HepG2 (cell line): ENCODE measurements around the gene FNDC8. TPM values are rescaled to one million over a fixed set of nuclear protein-coding genes. Genes with fewer than 3 reads are reported as not detected.
A peak's percentile ranks its signal among the peaks of the same experiment; 100 is the strongest.

ENCODE experiments used
- FOXA1 ChIP-seq, 2 experiments: fragments of 450-650 bp in 1 of 2; sonication (generic) in 1 of 2; formaldehyde crosslinking in 1 of 2; IDR thresholded peaks; 2 replicates each; pipeline versions ENCODE4 v1.4.0 to v1.6.1; 2016 to 2020; ENCODE audit warnings: missing genetic modification reagents in 1 of 2
- HNF4A ChIP-seq: sonication (generic); formaldehyde crosslinking; IDR thresholded peaks from 2 replicates; pipeline ENCODE4 v1.4.0; 2020; ENCODE audit warnings: missing genetic modification reagents
- HNRNPK ChIP-seq: fragments of 200-400 bp; formaldehyde crosslinking; IDR thresholded peaks from 2 replicates; pipeline ENCODE4 v1.6.1; 2018; ENCODE audit warnings: low read length, low read depth, moderate library complexity, mild to moderate bottlenecking; ENCODE audit not compliant: poor library complexity, severe bottlenecking
- HOXA7 ChIP-seq: sonication (generic); formaldehyde crosslinking; IDR thresholded peaks from 2 replicates; pipeline ENCODE4 v1.8.1; 2022; ENCODE audit warnings: mild to moderate bottlenecking, missing genetic modification reagents, moderate library complexity
- IKZF4 ChIP-seq: sonication (generic); formaldehyde crosslinking; IDR thresholded peaks from 2 replicates; pipeline ENCODE4 v1.5.1; 2020; ENCODE audit warnings: borderline replicate concordance, mild to moderate bottlenecking, low read depth, missing genetic modification reagents; ENCODE audit errors: not compliant biosample characterization
- MEF2D ChIP-seq: sonication (generic); formaldehyde crosslinking; IDR thresholded peaks from 2 replicates; pipeline ENCODE4 v1.5.1; 2020; ENCODE audit warnings: mild to moderate bottlenecking, missing genetic modification reagents
- NAIF1 ChIP-seq: sonication (generic); formaldehyde crosslinking; IDR thresholded peaks from 2 replicates; pipeline ENCODE4 v1.5.0; 2020; ENCODE audit warnings: mild to moderate bottlenecking, missing genetic modification reagents, borderline replicate concordance
- SIX1 ChIP-seq: sonication (generic); formaldehyde crosslinking; IDR thresholded peaks from 2 replicates; pipeline ENCODE4 v1.4.0; 2020; ENCODE audit warnings: missing genetic modification reagents, borderline replicate concordance
- ZNF20 ChIP-seq: sonication (generic); formaldehyde crosslinking; IDR thresholded peaks from 2 replicates; pipeline ENCODE4 v1.4.0; 2020; ENCODE audit warnings: mild to moderate bottlenecking, moderate library complexity, missing genetic modification reagents
- ZNF234 ChIP-seq: sonication (generic); formaldehyde crosslinking; conservative IDR thresholded peaks from 2 replicates; pipeline ENCODE4 v1.5.1; 2020; ENCODE audit warnings: mild to moderate bottlenecking, missing genetic modification reagents
- ZNF430 ChIP-seq: sonication (generic); formaldehyde crosslinking; IDR thresholded peaks from 2 replicates; pipeline ENCODE4 v1.9.0; 2021; ENCODE audit warnings: mild to moderate bottlenecking, missing genetic modification reagents
- ZNF431 ChIP-seq: sonication (generic); formaldehyde crosslinking; IDR thresholded peaks from 2 replicates; pipeline ENCODE4 v1.9.0; 2022; ENCODE audit warnings: missing genetic modification reagents, low read depth, mild to moderate bottlenecking, borderline replicate concordance
- polyA plus RNA-seq, 8 experiments: library from polyadenylated mRNA; depleted of rRNA in 3 of 8; stranded (reverse) in 7 of 8; unstranded in 1 of 8; fragments of >200 nt; fragmentation: Illumina TruSeq in 4 of 8; extraction: Trizol in 4 of 8; gene quantifications; 2 replicates each; pipeline versions ENCODE4 v1.2.1 to v1.2.3, GENCODE V29; 2011 to 2016; ENCODE audit warnings: low read depth in 4 of 8, missing spikeins in 1 of 8, mixed read lengths in 1 of 8; ENCODE audit not compliant: insufficient read depth in 1 of 8
- total RNA-seq, 5 experiments: library from RNA; depleted of rRNA; stranded (reverse); fragments of >200 nt; fragmentation: Illumina TruSeq; extraction: Trizol; gene quantifications; 2 replicates each; pipeline ENCODE4 v1.2.3, GENCODE V29; 2016; ENCODE audit warnings: low read depth in 1 of 5
- TF ChIP-seq, protein P1 (sequence below): sonication (generic); formaldehyde crosslinking; IDR thresholded peaks from 2 replicates; pipeline ENCODE4 v1.4.0; 2020; ENCODE audit warnings: missing genetic modification reagents
- TF ChIP-seq, protein P2 (sequence below): sonication (generic); formaldehyde crosslinking; IDR thresholded peaks from 2 replicates; pipeline ENCODE4 v1.4.0; 2020; ENCODE audit warnings: missing genetic modification reagents, borderline replicate concordance
- TF ChIP-seq, protein P3 (sequence below): sonication (generic); formaldehyde crosslinking; IDR thresholded peaks from 2 replicates; pipeline ENCODE4 v1.4.0; 2020; ENCODE audit warnings: missing genetic modification reagents
- TF ChIP-seq, protein P4 (sequence below): sonication (generic); IDR thresholded peaks from 2 replicates; pipeline ENCODE4 v1.6.1; 2016; ENCODE audit warnings: low read depth, borderline replicate concordance

FNDC8 gene
- total and polyA plus RNA-seq, 2 of the 13 experiments (the other 11 are each of a cell fraction or from before 2014, with no cell fraction given) = not detected

DNA sequence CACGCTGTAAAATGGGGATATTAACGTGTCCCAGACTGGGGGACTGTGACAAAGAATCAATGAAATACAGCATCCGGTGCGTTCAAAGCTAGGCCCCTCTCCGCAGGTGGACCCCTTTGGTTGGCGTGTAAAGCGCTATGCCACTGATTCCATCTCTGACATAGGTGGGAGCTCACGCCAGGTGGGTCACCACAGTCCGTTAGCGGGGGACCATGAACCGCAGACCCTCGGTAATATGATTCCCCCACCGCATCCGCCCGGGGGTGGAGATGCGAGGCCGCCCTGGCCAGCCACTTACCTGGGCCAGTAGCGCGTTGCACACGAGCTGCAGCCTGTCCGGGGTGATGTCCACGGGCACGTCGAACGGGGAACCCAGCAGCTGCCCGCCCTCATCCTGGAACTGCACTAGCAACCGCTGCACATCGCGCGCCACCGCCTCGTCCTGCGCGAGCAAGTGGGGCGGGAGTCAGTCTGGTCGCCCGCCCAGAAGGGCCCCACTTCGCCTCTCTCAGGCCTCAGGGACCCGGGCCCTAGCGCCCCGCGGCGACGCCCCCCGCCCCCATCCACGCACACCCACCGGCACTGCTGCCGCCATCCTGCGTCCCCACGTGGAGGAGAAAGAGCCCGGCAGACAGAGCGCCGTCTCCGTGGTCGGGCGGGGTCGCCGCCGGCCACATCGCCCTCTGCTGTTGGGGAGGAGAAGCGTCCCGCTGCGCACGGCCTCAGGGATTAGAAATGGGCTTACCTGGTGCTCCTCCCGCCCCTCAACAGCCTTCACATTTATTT, 20.5 kb downstream of the FNDC8 start, which contains the start of gene NLE1 (continued):
- TF ChIP-seq, protein P1, sequence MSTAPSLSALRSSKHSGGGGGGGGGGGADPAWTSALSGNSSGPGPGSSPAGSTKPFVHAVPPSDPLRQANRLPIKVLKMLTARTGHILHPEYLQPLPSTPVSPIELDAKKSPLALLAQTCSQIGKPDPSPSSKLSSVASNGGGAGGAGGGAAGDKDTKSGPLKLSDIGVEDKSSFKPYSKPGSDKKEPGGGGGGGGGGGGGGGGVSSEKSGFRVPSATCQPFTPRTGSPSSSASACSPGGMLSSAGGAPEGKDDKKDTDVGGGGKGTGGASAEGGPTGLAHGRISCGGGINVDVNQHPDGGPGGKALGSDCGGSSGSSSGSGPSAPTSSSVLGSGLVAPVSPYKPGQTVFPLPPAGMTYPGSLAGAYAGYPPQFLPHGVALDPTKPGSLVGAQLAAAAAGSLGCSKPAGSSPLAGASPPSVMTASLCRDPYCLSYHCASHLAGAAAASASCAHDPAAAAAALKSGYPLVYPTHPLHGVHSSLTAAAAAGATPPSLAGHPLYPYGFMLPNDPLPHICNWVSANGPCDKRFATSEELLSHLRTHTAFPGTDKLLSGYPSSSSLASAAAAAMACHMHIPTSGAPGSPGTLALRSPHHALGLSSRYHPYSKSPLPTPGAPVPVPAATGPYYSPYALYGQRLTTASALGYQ = peak; percentile 43; the same call in 1 of the 2 replicates
- TF ChIP-seq, protein P2, sequence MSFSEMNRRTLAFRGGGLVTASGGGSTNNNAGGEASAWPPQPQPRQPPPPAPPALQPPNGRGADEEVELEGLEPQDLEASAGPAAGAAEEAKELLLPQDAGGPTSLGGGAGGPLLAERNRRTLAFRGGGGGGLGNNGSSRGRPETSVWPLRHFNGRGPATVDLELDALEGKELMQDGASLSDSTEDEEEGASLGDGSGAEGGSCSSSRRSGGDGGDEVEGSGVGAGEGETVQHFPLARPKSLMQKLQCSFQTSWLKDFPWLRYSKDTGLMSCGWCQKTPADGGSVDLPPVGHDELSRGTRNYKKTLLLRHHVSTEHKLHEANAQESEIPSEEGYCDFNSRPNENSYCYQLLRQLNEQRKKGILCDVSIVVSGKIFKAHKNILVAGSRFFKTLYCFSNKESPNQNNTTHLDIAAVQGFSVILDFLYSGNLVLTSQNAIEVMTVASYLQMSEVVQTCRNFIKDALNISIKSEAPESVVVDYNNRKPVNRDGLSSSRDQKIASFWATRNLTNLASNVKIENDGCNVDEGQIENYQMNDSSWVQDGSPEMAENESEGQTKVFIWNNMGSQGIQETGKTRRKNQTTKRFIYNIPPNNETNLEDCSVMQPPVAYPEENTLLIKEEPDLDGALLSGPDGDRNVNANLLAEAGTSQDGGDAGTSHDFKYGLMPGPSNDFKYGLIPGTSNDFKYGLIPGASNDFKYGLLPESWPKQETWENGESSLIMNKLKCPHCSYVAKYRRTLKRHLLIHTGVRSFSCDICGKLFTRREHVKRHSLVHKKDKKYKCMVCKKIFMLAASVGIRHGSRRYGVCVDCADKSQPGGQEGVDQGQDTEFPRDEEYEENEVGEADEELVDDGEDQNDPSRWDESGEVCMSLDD (CRISPR knock-in tag) = no peak
- TF ChIP-seq, protein P3, sequence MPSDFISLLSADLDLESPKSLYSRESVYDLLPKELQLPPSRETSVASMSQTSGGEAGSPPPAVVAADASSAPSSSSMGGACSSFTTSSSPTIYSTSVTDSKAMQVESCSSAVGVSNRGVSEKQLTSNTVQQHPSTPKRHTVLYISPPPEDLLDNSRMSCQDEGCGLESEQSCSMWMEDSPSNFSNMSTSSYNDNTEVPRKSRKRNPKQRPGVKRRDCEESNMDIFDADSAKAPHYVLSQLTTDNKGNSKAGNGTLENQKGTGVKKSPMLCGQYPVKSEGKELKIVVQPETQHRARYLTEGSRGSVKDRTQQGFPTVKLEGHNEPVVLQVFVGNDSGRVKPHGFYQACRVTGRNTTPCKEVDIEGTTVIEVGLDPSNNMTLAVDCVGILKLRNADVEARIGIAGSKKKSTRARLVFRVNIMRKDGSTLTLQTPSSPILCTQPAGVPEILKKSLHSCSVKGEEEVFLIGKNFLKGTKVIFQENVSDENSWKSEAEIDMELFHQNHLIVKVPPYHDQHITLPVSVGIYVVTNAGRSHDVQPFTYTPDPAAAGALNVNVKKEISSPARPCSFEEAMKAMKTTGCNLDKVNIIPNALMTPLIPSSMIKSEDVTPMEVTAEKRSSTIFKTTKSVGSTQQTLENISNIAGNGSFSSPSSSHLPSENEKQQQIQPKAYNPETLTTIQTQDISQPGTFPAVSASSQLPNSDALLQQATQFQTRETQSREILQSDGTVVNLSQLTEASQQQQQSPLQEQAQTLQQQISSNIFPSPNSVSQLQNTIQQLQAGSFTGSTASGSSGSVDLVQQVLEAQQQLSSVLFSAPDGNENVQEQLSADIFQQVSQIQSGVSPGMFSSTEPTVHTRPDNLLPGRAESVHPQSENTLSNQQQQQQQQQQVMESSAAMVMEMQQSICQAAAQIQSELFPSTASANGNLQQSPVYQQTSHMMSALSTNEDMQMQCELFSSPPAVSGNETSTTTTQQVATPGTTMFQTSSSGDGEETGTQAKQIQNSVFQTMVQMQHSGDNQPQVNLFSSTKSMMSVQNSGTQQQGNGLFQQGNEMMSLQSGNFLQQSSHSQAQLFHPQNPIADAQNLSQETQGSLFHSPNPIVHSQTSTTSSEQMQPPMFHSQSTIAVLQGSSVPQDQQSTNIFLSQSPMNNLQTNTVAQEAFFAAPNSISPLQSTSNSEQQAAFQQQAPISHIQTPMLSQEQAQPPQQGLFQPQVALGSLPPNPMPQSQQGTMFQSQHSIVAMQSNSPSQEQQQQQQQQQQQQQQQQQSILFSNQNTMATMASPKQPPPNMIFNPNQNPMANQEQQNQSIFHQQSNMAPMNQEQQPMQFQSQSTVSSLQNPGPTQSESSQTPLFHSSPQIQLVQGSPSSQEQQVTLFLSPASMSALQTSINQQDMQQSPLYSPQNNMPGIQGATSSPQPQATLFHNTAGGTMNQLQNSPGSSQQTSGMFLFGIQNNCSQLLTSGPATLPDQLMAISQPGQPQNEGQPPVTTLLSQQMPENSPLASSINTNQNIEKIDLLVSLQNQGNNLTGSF = 0 out of 2 replicates have a peak, but pooled peaks have one; percentile 31
- TF ChIP-seq MEF2D (CRISPR knock-in tag) (peak; percentile 58; the same call in 1 of the 2 replicates), NAIF1 (peak; percentile 43; the same call in 1 of the 2 replicates), FOXA1 (IDR thresholded peaks at IDR 0.05) (no peak), FOXA1 (CRISPR knock-in tag; IDR thresholded peaks at IDR 0.05) (peak; percentile 33), IKZF4 (no peak), ZNF20 (CRISPR knock-in tag) (0 out of 2 replicates have a peak, but pooled peaks have one; percentile 54), ZNF430 (CRISPR knock-in tag) (peak; percentile 79; the same call in 1 of the 2 replicates), HNRNPK (peak; percentile 69), HNF4A (CRISPR knock-in tag) (no peak), SIX1 (CRISPR knock-in tag) (no peak), ZNF431 (no peak), ZNF234 (CRISPR knock-in tag) (peak; percentile 55; the same call in 1 of the 2 replicates), HOXA7 (CRISPR knock-in tag) (0 out of 2 replicates have a peak, but pooled peaks have one; percentile 35)
- TF ChIP-seq, protein P4, sequence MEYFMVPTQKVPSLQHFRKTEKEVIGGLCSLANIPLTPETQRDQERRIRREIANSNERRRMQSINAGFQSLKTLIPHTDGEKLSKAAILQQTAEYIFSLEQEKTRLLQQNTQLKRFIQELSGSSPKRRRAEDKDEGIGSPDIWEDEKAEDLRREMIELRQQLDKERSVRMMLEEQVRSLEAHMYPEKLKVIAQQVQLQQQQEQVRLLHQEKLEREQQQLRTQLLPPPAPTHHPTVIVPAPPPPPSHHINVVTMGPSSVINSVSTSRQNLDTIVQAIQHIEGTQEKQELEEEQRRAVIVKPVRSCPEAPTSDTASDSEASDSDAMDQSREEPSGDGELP = 0 out of 2 replicates have a peak, but pooled peaks have one; percentile 39
